ENCODE data around the gene MSI2.

MSI2 gene

GRCh38 chr17:57521606-57522005 is 265.3 kb downstream of the MSI2 start:
- no peaks in the 10 kb centered on the region; the same call in 1 of the 2 replicates for H3K36me3 ChIP-seq (ENCODE audit: control insufficient read depth, low read length)
- no peak overlapping the region for H3K4me3 ChIP-seq (ENCODE audit: low read length)
- H3K4me2 ChIP-seq (ENCODE audit: low read length) = no peak overlapping the region
- H3K79me2 ChIP-seq (ENCODE audit: control insufficient read depth, low read length) = peaks cover 35% of the 10 kb centered on the region
- no peaks in the 10 kb centered on the region for H3F3A ChIP-seq (ENCODE audit: control insufficient read depth, insufficient read depth)
- no peaks in the 10 kb centered on the region for H3K9me2 ChIP-seq (replicated peaks; ENCODE audit: control insufficient read depth, low read length)
- H3K27me3 ChIP-seq (ENCODE audit: control insufficient read depth, low read length) = no peaks in the 10 kb centered on the region
- TF ChIP-seq CTCF (IDR thresholded peaks at IDR 0.05; ENCODE audit: low read depth, low read length, poor library complexity, severe bottlenecking) (no peak), EZH2phosphoT487 (IDR thresholded peaks at IDR 0.05; ENCODE audit: borderline replicate concordance, low read length) (no peak)
- H3K9me3 ChIP-seq (ENCODE audit: control insufficient read depth, insufficient read depth, low read length) = no peaks in the 10 kb centered on the region
- peaks cover 51% of the 10 kb centered on the region for H3K4me1 ChIP-seq (ENCODE audit: control insufficient read depth, low read length)
- H3K27ac ChIP-seq (ENCODE audit: low read depth, low read length) = no peak overlapping the region
- H4K20me1 ChIP-seq (ENCODE audit: control insufficient read depth, insufficient read depth, low read depth, low read length) = no peaks in the 10 kb centered on the region

GRCh38 chr17:57522042-57523005 is 266.0 kb downstream of the MSI2 start:
- H3K4me2 ChIP-seq (ENCODE audit: low read length) = no peak overlapping the region
- H3K79me2 ChIP-seq (ENCODE audit: control insufficient read depth, low read length) = peaks cover 38% of the 10 kb centered on the region
- H3K4me3 ChIP-seq (ENCODE audit: low read length) = no peak overlapping the region
- H3K27ac ChIP-seq (ENCODE audit: low read depth, low read length) = no peak overlapping the region
- no peaks in the 10 kb centered on the region for H3F3A ChIP-seq (ENCODE audit: control insufficient read depth, insufficient read depth)
- no peaks in the 10 kb centered on the region for H3K9me3 ChIP-seq (ENCODE audit: control insufficient read depth, insufficient read depth, low read length)
- no peaks in the 10 kb centered on the region for H3K9me2 ChIP-seq (replicated peaks; ENCODE audit: control insufficient read depth, low read length)
- H3K4me1 ChIP-seq (ENCODE audit: control insufficient read depth, low read length) = peaks cover 55% of the 10 kb centered on the region
- no peaks in the 10 kb centered on the region for H3K36me3 ChIP-seq (ENCODE audit: control insufficient read depth, low read length)
- TF ChIP-seq EZH2phosphoT487 (IDR thresholded peaks at IDR 0.05; ENCODE audit: borderline replicate concordance, low read length) (no peak), CTCF (IDR thresholded peaks at IDR 0.05; ENCODE audit: low read depth, low read length, poor library complexity, severe bottlenecking) (no peak)
- H3K27me3 ChIP-seq (ENCODE audit: control insufficient read depth, low read length) = no peaks in the 10 kb centered on the region
- no peaks in the 10 kb centered on the region for H4K20me1 ChIP-seq (ENCODE audit: control insufficient read depth, insufficient read depth, low read depth, low read length)

- Histone ChIP-seq H3K27me3 (ENCODE audit: control insufficient read depth, low read length) (no peaks in the 10 kb centered on the region), H3K9me3 (ENCODE audit: control insufficient read depth, insufficient read depth, low read length) (no peaks in the 10 kb centered on the region), H4K20me1 (ENCODE audit: control insufficient read depth, insufficient read depth, low read depth, low read length) (no peaks in the 10 kb centered on the region), H3K4me1 (ENCODE audit: control insufficient read depth, low read length) (peaks cover 68% of the 10 kb centered on the region), H3K79me2 (ENCODE audit: control insufficient read depth, low read length) (peaks cover 35% of the 10 kb centered on the region), H3K4me2 (ENCODE audit: low read length) (peak overlapping the region; percentile 55), H3K9me2 (replicated peaks; ENCODE audit: control insufficient read depth, low read length) (no peaks in the 10 kb centered on the region), H3K36me3 (ENCODE audit: control insufficient read depth, low read length) (no peaks in the 10 kb centered on the region), H3K27ac (ENCODE audit: low read depth, low read length) (peak overlapping the region; percentile 73), H3K4me3 (ENCODE audit: low read length) (peak overlapping the region; percentile 28), H3F3A (ENCODE audit: control insufficient read depth, insufficient read depth) (no peaks in the 10 kb centered on the region)
- TF ChIP-seq EZH2phosphoT487 (IDR thresholded peaks at IDR 0.05; ENCODE audit: borderline replicate concordance, low read length) = no peak
- TF ChIP-seq CTCF (IDR thresholded peaks at IDR 0.05; ENCODE audit: low read depth, low read length, poor library complexity, severe bottlenecking) = no peak
Measured at GRCh38 chr17:57523926-57524632, 267.8 kb downstream of the MSI2 start.

Measured in DOHH2 (cell line).